SK-N-MC (cell line): ENCODE measurements around the gene AFF3.

Source experiments
- EZH2 ChIP-seq: fragments of 200-600 bp; sonication (generic); IDR thresholded peaks from one replicate; pipeline ENCODE4 v1.6.1; 2017; ENCODE audit warnings: antibody characterized with exemption
- POLR2AphosphoS5 ChIP-seq: IDR thresholded peaks from 2 replicates; pipeline ENCODE4 v1.6.1; 2012; ENCODE audit warnings: mild to moderate bottlenecking, low read depth, low read length, borderline replicate concordance

GRCh38 chr2:99607454-99607853 lies 534.9 kb downstream of the AFF3 start:
- TF ChIP-seq POLR2AphosphoS5, result no peak
- no peak for TF ChIP-seq EZH2
